Measurements from ENCODE around the gene GAS6. TPM values are rescaled to one million over a fixed set of nuclear protein-coding genes. Genes with fewer than 3 reads are reported as not detected.

GAS6 gene
- total and polyA plus RNA-seq, 3 donors from 2014 or later, result 193 to 575 (median 416) TPM

DNA sequence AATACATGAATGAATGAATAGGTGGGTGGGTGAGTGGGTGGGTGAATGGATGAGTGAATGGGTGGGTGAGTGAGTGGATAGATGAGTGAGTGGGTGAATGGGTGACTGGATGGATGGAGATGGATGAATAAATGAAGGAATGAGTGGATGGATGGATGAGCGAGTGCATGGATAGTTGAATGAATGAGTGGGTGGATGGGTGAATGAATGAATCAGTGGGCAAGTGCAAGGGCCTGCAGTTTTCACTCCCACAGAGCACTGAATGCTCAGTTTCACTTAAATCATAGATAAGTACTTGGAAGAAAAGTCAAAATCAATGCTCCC lies 12.4 kb downstream of the GAS6 start:
- intact Hi-C loops (cut with DNase I; ENCODE audit: low total_unique reads), result no loop called here
- Histone ChIP-seq H3K4me3 (no peak overlapping the region), H3K4me1 (peaks cover 66% of the 10 kb centered on the region), H3K27me3 (no peaks in the 10 kb centered on the region), H3K9me3 (no peaks in the 10 kb centered on the region), H3K27ac (peak overlapping the region in 1 of 2 donors; percentile 64), H3K36me3 (ENCODE audit: low read depth, missing control alignments) (no peaks in the 10 kb centered on the region)
- 74 to 86% methylated on average over 1 of the region's 1 CpG for WGBS, 2 donors
- DNase-seq, result no peak
- no peak for TF ChIP-seq POLR2A (IDR thresholded peaks at IDR 0.05)
- TF ChIP-seq, protein P1, sequence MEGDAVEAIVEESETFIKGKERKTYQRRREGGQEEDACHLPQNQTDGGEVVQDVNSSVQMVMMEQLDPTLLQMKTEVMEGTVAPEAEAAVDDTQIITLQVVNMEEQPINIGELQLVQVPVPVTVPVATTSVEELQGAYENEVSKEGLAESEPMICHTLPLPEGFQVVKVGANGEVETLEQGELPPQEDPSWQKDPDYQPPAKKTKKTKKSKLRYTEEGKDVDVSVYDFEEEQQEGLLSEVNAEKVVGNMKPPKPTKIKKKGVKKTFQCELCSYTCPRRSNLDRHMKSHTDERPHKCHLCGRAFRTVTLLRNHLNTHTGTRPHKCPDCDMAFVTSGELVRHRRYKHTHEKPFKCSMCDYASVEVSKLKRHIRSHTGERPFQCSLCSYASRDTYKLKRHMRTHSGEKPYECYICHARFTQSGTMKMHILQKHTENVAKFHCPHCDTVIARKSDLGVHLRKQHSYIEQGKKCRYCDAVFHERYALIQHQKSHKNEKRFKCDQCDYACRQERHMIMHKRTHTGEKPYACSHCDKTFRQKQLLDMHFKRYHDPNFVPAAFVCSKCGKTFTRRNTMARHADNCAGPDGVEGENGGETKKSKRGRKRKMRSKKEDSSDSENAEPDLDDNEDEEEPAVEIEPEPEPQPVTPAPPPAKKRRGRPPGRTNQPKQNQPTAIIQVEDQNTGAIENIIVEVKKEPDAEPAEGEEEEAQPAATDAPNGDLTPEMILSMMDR (IDR thresholded peaks at IDR 0.05), result no peak

DNA sequence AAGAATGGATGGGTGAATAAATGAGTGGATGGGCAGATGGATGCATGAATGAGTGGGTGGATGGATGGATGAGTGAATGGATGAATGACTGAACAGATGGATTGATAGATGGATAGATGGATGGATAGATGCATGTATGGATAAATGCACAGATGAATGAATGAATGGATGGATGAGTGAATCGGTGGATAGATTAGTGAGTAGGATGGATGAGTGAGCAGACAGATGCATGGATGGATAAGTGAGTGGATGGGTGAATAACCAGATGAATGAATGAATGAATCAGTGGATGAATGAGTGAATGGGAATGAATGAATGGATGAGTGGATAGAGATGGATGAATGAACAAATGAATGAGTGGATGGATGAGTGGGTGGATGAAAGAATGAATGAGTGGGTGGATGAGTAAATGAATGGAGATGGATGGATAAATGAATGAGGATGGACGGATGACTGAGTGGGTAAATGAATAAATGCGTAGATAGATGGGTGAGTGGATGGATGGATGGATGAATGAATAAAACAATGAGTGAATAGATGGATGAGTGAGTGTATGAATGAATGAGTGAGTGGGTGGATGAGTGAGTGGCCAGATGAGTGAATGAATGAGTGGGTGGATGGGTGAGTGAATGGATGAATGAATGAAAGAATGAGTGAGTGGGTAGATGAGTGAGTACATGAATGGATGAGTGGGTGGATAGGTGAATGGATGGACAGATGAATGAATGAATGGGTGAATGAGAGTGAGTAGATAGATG lies 13.0 kb downstream of the GAS6 start:
- Histone ChIP-seq H3K27ac (peak overlapping the region; percentile 8 to 64), H3K4me3 (no peak overlapping the region), H3K36me3 (ENCODE audit: low read depth, missing control alignments) (no peaks in the 10 kb centered on the region), H3K4me1 (peaks cover 61% of the 10 kb centered on the region), H3K27me3 (no peaks in the 10 kb centered on the region), H3K9me3 (no peaks in the 10 kb centered on the region)
- WGBS, 2 donors, result 89 to 97% methylated on average over 3 of the region's 3 CpGs
- intact Hi-C loops (cut with DNase I; ENCODE audit: low total_unique reads), result no loop called here
- TF ChIP-seq, protein P1 (IDR thresholded peaks at IDR 0.05), result no peak
- TF ChIP-seq POLR2A (IDR thresholded peaks at IDR 0.05), result no peak
- DNase-seq, result peak; percentile 8

DNA sequence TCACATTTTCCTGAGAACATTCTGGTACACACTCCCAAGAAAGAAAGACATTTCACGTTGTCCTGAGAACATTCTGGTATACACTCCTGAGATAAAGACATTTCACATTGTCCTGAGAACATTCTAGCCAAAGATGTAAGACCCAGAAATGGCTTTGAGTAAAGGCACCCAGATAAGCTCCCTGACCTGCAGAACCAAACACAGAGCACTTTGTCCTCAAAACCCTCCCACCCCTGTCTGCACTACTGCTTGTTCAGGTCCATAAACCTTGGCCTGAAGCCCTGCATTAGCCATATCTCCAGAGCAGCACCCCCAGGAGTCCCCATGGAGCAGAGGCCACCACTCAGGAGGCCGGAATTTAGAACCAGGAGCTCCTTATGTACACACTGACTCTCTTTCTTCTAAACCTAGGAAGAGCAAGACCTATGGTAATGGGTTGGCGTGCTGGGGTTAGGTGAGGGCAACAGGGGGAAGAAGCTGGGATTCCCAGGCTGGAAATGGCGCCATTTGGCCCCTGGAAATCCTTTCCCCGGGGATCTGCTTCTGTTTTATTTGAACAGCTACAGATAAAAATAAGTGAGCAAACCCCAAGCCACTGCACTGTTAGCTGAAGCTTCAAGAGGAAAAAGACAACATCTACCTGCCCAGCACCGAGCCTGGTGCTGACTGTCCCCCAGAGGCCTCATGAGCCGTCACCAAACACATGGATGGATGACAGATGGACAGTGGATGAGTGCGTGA lies 13.7 kb downstream of the GAS6 start:
- Histone ChIP-seq H3K9me3 (no peaks in the 10 kb centered on the region), H3K4me3 (no peak overlapping the region), H3K36me3 (ENCODE audit: low read depth, missing control alignments) (no peaks in the 10 kb centered on the region), H3K4me1 (peaks cover 53% of the 10 kb centered on the region), H3K27me3 (no peaks in the 10 kb centered on the region), H3K27ac (peak overlapping the region; percentile 8 to 64)
- TF ChIP-seq, protein P1 (IDR thresholded peaks at IDR 0.05), result no peak
- no peak for TF ChIP-seq POLR2A (IDR thresholded peaks at IDR 0.05)
- WGBS, 2 donors, result 61 to 85% methylated on average over 7 to 8 of the region's 8 CpGs
- intact Hi-C loops (cut with DNase I; ENCODE audit: low total_unique reads), result no loop called here
- peak; percentile 70 for DNase-seq

DNA sequence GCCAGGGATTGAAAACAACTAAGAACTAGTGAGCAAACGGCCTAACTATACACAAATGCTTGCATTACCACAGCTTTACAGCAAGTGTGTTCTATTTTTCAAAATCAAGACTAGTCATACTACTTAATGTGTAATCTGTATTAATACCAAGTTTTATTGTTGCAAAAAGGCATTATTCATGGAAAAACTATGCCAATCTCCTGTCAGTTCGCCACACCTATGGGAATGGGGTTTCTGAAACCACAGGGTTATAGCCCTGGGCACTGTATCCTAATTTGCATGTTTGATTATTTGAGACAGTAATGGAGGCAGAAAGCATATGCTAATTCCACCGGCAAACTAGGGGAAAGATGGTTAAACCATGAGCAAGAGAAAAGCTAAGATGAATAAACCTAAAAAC lies 14.3 kb downstream of the GAS6 start:
- Histone ChIP-seq H3K27me3 (no peaks in the 10 kb centered on the region), H3K36me3 (ENCODE audit: low read depth, missing control alignments) (no peaks in the 10 kb centered on the region), H3K4me3 (no peak overlapping the region), H3K27ac (peak overlapping the region; percentile 8 to 64), H3K9me3 (no peaks in the 10 kb centered on the region), H3K4me1 (peaks cover 53% of the 10 kb centered on the region)
- no peak for TF ChIP-seq POLR2A (IDR thresholded peaks at IDR 0.05)
- TF ChIP-seq, protein P1 (IDR thresholded peaks at IDR 0.05), result no peak
- intact Hi-C loops (cut with DNase I; ENCODE audit: low total_unique reads), result no loop called here
- no peak for DNase-seq
- WGBS, 2 donors, result 68 to 69% methylated on average over 3 of the region's 3 CpGs
